ENCODE results near the gene SAMM50.

- no peak for TF ChIP-seq POLR2A (IDR thresholded peaks at IDR 0.05)
- TF ChIP-seq, protein P1, sequence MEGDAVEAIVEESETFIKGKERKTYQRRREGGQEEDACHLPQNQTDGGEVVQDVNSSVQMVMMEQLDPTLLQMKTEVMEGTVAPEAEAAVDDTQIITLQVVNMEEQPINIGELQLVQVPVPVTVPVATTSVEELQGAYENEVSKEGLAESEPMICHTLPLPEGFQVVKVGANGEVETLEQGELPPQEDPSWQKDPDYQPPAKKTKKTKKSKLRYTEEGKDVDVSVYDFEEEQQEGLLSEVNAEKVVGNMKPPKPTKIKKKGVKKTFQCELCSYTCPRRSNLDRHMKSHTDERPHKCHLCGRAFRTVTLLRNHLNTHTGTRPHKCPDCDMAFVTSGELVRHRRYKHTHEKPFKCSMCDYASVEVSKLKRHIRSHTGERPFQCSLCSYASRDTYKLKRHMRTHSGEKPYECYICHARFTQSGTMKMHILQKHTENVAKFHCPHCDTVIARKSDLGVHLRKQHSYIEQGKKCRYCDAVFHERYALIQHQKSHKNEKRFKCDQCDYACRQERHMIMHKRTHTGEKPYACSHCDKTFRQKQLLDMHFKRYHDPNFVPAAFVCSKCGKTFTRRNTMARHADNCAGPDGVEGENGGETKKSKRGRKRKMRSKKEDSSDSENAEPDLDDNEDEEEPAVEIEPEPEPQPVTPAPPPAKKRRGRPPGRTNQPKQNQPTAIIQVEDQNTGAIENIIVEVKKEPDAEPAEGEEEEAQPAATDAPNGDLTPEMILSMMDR (IDR thresholded peaks at IDR 0.05) = no peak
Observed at GRCh38 chr22:43980996-43981395, 25.8 kb downstream of the SAMM50 start.

Data from thyroid gland (tissue), 4 donors.